ENCODE results near the gene IKBKE.

Gene IKBKE

DNA sequence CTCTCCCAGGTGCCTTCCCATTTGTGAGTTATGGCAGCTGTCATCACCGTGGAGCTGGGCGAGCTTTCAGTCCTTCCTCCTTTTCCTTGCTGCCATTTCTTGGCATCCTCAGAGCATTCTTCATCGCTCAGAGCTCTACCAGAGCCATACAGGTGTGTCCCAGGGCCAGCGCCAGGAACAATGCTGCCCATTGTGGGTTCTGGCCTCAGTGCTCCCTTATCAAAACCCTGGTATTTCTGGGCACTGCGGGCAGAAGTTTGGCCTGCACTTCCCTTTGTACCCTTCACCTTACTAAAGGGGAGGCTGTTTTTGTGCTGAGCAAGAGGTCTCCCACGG, 65.5 kb downstream of the IKBKE start:
- no peak overlapping the region for H3K4me3 ChIP-seq (ENCODE audit: low read depth, low read length)
- TF ChIP-seq, protein P1, sequence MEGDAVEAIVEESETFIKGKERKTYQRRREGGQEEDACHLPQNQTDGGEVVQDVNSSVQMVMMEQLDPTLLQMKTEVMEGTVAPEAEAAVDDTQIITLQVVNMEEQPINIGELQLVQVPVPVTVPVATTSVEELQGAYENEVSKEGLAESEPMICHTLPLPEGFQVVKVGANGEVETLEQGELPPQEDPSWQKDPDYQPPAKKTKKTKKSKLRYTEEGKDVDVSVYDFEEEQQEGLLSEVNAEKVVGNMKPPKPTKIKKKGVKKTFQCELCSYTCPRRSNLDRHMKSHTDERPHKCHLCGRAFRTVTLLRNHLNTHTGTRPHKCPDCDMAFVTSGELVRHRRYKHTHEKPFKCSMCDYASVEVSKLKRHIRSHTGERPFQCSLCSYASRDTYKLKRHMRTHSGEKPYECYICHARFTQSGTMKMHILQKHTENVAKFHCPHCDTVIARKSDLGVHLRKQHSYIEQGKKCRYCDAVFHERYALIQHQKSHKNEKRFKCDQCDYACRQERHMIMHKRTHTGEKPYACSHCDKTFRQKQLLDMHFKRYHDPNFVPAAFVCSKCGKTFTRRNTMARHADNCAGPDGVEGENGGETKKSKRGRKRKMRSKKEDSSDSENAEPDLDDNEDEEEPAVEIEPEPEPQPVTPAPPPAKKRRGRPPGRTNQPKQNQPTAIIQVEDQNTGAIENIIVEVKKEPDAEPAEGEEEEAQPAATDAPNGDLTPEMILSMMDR (IDR thresholded peaks at IDR 0.05; ENCODE audit: insufficient read depth, low read depth, low read length, missing control alignments), result no peak
- DNase-seq (ENCODE audit: low read depth), result no peak

DNA sequence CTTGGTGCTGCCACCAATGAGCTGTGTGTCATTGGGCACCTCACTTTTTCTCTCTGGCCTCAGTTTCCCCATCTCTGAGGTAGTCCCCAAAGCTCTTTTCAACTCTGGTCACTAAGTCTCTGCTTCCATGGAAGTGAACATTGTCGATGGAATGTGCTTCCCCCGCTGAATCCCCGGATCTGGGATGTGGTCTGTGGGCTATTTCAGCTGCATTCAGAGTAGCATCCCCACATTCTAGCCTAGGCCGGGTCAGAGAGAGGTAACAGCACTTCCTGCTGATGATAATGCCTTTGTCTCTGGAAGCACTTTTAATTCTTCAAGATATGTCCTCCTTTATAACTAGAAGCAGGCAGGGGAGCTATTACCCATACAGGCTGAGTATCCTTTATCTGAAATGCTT, 66.9 kb downstream of the IKBKE start:
- TF ChIP-seq, protein P1 (IDR thresholded peaks at IDR 0.05; ENCODE audit: insufficient read depth, low read depth, low read length, missing control alignments), result no peak
- DNase-seq (ENCODE audit: low read depth), result no peak

DNA sequence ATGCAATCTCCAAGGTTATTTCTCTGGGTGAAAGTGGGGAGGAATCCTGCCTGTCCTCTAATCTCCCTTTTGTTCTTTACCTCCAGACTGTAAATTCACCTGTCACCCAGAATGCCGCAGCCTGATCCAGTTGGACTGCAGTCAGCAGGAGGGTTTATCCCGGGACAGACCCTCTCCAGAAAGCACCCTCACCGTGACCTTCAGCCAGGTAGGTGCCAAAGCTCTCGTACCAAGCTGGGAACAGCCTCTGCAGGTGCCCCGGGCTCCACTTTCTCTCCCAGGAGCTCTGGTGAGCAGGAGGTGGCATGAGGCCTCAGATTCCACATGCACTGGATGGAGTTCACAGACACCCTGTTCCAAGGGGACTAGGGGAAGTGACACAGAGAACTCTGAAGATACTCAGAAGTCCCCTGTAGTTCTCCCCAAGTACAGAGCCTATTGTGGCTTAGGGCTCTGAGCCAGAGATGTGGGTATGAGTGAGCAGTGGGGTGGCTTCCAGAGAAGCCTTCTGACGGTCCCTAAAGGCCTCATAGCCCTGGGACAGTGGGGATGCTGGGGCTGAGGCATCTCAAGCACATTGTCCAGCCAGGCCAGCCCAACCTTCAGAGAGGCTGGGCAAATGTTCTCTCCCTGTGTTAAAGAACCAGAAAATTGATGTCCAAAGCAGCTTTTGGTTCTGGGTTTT, 68.0 kb downstream of the IKBKE start:
- TF ChIP-seq, protein P1 (IDR thresholded peaks at IDR 0.05; ENCODE audit: insufficient read depth, low read depth, low read length, missing control alignments), result no peak
- no peak overlapping the region for H3K4me3 ChIP-seq (ENCODE audit: low read depth, low read length)
- no peak for DNase-seq (ENCODE audit: low read depth)

More for the DNA sequence above, 66.9 kb downstream of the IKBKE start:
- no peak overlapping the region for H3K4me3 ChIP-seq (ENCODE audit: low read depth, low read length)

DNA sequence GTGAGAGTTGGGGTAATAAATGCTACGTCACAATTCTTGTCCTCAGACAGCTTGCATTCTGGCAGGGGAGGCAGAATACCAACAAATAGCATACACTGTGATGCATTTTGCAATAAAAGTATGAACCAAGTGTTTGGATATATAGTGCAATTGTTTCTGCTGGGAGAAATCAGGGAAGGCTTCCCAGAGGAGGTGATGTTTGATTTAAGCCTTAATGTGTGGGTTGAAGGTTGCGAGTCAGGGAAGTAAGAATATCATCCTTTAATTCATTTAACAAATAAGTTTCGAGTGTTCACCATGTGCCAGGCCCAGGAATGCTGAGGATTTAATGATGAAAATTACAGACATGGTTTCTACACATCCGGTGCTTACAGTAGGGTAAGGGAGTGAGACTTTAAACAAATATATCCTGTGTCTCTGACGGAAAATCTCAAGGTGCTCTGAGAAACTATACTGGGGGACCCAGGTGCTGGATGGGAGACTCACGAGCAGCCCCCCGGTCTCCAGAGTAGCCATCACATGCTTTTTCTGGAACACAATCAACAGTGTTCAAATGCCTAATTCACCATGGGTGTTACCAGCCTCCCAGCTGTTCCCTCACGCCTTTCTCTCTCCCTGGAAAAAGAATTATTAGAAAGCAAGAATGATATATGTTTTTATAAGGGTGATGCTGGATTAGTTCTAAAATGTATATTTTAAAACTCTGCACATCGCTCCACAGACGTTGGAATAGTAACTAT, 68.8 kb downstream of the IKBKE start:
- H3K4me3 ChIP-seq (ENCODE audit: low read depth, low read length), result no peak overlapping the region
- no peak for DNase-seq (ENCODE audit: low read depth)
- TF ChIP-seq, protein P1 (IDR thresholded peaks at IDR 0.05; ENCODE audit: insufficient read depth, low read depth, low read length, missing control alignments), result no peak

DNA sequence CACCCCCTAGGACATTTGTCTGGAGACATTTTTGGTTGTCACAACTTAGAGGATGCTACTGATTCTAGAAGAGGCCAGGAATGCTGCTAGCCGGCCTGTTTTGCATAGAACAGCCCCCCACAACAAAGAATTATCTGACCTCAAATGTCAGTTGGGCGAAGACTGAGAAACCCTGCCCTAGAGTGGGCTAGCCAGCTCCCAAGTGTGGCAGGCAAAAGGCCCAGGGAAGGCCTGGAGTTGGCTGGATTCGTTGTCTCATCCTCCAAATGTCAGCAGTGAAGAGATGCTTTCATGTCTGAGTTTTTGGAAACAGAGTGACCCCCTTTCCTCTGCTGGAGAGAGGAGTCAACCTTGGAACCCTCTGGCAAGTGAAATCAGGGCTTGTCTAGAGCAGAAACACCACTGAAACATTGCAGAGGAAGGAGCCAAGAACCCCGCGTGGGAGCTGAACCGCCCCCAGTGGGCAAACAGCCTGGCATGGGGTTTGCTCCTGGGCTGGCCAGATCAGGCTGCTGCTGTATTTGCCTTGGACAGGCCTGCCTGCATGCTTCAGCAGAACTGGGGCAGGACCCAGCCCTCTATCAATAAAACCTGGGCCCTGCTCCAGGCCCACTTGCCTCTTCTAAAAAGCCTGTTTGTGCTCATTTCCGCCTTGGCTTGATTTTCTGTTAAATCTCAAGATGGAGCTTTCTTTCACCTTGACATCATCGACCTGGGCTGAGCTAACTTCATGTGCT, 69.9 kb downstream of the IKBKE start:
- TF ChIP-seq, protein P1 (IDR thresholded peaks at IDR 0.05; ENCODE audit: insufficient read depth, low read depth, low read length, missing control alignments), result no peak
- DNase-seq (ENCODE audit: low read depth), result no peak
- H3K4me3 ChIP-seq (ENCODE audit: low read depth, low read length), result no peak overlapping the region

DNA sequence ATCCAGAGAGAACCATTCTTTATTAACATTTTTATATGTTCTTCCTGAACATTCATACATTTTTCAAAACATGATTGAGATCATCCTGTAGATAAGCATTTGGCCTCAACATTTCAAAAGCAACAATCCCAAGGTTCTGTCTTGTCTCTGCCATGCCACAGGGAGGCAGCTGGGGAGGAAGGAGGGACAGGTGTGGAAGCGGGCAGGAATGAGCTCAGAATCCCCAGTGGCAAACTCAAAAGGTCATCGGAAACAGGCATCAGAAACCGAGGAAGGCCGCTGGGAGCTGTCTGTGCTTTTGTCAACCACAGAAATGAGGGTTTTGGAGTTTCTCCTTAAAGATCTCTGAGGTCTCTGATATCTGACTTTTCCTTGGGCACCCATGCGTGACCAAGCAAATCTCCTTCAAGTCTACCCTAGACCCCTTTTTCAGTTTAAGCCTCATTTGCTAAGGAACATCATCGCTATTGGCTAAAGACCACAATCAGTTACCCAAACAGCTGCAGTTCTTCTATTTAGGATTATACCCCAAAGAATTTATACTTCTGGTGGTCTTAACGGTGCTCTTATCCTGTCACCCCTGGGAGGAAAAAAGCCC, 71.1 kb downstream of the IKBKE start:
- DNase-seq (ENCODE audit: low read depth), result no peak
- TF ChIP-seq, protein P1 (IDR thresholded peaks at IDR 0.05; ENCODE audit: insufficient read depth, low read depth, low read length, missing control alignments), result no peak
- H3K4me3 ChIP-seq (ENCODE audit: low read depth, low read length), result no peak overlapping the region

All from GM12865 (cell line).